GM21576 (cell line): Measurements from ENCODE around the gene MYPN.
"Not testable (repeated sequence)": the region's sequence is repeated elsewhere in the genome, so short reads cannot be mapped to it uniquely, and the experiment has no call there.

Experiments used
- ATAC-seq: cut with Tn5 transposase; IDR thresholded peaks from one replicate; pipeline ENCODE4 v1.9.1; 2021; ENCODE audit warnings: mild to moderate bottlenecking, moderate library complexity; ENCODE audit not compliant: unreplicated experiment

MYPN gene, protein sequence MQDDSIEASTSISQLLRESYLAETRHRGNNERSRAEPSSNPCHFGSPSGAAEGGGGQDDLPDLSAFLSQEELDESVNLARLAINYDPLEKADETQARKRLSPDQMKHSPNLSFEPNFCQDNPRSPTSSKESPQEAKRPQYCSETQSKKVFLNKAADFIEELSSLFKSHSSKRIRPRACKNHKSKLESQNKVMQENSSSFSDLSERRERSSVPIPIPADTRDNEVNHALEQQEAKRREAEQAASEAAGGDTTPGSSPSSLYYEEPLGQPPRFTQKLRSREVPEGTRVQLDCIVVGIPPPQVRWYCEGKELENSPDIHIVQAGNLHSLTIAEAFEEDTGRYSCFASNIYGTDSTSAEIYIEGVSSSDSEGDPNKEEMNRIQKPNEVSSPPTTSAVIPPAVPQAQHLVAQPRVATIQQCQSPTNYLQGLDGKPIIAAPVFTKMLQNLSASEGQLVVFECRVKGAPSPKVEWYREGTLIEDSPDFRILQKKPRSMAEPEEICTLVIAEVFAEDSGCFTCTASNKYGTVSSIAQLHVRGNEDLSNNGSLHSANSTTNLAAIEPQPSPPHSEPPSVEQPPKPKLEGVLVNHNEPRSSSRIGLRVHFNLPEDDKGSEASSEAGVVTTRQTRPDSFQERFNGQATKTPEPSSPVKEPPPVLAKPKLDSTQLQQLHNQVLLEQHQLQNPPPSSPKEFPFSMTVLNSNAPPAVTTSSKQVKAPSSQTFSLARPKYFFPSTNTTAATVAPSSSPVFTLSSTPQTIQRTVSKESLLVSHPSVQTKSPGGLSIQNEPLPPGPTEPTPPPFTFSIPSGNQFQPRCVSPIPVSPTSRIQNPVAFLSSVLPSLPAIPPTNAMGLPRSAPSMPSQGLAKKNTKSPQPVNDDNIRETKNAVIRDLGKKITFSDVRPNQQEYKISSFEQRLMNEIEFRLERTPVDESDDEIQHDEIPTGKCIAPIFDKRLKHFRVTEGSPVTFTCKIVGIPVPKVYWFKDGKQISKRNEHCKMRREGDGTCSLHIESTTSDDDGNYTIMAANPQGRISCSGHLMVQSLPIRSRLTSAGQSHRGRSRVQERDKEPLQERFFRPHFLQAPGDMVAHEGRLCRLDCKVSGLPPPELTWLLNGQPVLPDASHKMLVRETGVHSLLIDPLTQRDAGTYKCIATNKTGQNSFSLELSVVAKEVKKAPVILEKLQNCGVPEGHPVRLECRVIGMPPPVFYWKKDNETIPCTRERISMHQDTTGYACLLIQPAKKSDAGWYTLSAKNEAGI (N-terminal part only)

GRCh38 chr10:68109331-68109730 is at the start of gene MYPN:
MYPN (plus strand) TSS chr10:68109488; CDS start chr10:68121439, 11,951 bp downstream.
- ATAC-seq, result no peak

DNA sequence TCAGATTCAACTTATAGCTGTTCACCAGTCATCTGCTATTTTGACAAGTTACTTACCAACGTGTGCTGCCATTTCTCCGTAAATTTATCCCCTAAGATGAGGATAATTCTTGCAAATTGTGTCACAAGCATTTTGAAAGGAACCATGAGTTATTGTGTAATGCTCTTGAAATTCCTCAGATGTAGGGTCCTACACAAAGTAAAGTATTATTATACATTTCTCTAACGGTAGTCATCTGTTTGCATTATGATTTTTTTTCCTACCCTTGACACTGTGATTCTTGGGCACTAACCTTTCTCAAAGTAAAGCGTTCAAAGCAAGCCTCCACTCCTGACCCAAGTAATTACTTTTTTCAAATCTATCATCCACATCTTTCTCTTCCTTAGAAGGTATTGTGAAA is 42.3 kb upstream of the MYPN start:
- no peak for ATAC-seq

DNA sequence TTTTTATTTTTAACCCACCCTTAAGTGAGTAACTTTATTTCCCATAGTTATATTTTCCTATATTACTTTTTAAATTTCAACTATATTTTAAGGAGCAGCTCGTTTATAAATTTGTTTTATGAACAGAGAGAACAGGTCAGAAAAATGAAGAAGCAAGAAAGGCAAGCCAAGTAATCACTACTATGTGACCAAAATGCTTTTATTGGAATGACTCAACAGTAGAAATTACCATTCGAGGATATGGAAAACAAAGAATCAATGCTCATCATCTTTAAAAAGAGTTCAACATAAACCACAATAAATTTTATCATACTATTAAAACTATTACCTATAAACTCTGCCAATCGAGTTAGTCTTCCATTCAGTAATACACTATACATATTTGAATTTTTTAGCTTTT is 41.8 kb upstream of the MYPN start:
- no peak for ATAC-seq

DNA sequence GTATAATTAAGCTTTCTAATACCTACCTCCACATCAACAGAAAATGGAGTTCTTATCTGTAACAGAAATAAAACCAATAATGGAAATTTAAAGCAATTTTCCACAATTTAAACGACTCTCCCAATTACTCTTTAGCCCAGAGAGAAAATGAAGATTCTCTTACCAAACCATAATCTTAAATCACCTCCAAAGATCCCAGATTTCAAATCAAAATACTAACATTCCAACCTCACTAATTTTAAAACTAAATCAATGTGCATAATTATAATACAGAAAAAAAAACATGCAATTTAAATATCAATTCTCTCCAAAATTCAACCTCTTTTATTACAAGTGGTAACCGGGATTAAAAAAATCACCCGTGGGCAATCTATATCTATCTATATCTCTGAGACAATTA is 35.7 kb upstream of the MYPN start:
- ATAC-seq, result no peak

DNA sequence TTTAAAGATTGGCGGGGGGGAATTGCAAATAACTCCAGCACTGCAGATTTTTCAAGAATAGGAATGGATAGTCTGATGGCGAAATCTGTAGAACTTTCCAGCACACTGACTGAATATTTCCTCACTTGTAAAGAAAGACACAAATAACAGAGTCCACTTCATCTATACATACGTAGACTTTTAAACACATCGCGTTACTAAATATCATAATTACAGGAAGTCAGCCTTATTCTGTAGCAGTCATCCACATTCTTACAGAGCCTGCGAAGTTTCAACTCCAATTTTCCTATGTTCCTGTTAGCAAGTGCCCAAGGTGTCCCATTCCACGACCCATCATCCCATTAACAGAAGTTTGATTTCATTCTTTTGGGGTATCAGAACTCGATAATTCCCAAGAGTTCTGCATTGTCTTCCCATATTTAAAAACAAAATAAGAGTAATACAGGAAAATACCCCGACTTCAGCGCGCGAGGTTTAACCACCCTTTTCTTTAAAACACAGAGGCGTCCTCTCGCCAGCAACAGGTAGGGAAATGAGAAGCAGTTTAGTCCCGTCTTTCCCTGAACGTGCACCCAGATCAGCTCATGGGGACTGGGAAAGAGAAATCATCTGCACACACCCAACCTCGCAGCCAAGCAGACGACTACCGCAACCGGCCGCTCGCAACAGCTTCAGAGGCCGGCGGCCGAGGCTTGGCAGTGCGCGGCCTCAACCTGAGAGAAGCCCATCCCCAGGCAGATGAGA is 35.1 kb upstream of the MYPN start:
- ATAC-seq, result no peak

DNA sequence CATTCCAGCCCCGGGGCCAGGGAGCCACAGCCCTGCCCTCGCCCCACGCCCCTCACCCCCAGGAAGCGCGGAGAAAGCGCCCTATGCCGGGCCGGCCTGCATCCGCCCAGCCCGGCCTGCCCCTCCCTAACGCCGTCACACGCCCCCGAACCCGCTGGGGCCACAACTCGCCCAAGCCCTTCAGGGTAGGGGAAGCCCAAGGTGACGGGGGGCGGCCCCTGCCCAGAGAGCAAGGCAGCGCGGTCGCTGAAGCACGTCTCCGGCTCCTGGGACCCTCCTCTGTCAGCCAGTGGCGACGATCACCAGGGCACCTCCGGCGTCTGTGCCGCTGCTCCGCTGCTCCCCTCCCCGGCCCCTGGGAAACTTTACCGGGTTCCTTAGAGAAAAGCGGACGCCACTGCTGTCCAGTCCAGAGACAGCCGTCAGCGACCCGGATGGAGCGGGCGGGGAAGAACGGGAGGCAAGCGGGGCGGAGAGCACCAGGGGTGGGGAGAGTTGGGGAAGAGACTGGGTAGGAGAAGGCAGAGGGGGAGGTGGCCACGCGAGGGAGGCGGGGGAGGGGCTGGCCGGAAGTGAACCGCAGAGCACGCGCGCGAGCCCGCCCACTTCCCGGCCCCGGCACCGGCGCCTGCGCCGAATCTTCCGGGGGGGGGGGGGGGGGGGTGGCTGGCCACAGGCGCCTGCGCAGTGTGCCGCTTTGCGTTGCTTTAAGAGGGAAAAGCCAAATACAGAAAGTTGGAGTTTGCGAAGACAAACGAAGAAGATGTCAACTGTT is 34.3 kb upstream of the MYPN start, which contains the start of gene HERC4:
HERC4 (minus strand) TSS at position 509 of the 775 bp plus-strand sequence. CDS start 2,175 bp downstream, outside the sequence.
- ATAC-seq, result peak; percentile 89

- no peak for ATAC-seq
Measured at GRCh38 chr10:68075550-68076004, 33.7 kb upstream of the MYPN start.

DNA sequence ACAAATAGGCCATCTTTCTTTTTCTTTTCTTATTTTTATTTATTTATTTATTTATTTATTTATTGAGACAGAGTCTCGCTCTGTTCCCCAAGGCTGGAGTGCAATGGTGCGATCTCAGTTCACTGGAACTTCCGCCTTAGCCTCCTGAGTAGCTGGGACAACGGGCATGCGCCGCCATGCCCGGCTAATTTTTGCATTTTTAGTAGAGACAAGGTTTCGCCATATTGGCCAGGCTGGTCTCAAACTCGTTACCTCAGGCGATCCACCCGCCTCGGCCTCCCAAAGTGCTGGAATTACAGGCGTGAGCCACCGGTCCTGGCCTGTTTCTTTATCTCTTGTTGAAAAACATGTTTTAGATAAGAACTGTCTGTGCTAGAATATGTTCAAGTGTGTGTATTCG is 33.2 kb upstream of the MYPN start:
- not testable (repeated sequence) for ATAC-seq

- ATAC-seq, result no peak
Measured at GRCh38 chr10:68077026-68077425, 32.3 kb upstream of the MYPN start.

GRCh38 chr10:68079434-68079833 is 29.9 kb upstream of the MYPN start:
- ATAC-seq, result no peak

GRCh38 chr10:68080853-68081431 is 28.3 kb upstream of the MYPN start:
- no peak for ATAC-seq

DNA sequence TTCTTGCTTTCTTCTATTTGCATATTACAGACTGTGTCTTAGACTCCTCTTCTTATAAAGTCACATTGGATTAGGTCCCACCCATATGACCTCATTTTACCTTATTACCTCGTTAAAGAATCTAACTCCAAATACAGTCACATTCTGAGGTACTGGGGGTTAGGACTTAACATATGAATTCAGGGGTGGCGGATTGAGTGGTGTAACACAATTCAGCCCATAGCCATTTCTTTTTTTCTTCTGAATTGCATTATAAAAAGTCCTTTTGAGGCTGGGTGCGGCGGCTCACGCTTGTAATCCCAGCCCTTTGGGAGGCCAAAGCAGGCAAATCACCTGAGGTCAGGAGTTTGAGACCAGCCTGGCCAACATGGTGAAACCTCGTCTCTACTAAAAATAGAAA is 27.4 kb upstream of the MYPN start:
- no peak for ATAC-seq

DNA sequence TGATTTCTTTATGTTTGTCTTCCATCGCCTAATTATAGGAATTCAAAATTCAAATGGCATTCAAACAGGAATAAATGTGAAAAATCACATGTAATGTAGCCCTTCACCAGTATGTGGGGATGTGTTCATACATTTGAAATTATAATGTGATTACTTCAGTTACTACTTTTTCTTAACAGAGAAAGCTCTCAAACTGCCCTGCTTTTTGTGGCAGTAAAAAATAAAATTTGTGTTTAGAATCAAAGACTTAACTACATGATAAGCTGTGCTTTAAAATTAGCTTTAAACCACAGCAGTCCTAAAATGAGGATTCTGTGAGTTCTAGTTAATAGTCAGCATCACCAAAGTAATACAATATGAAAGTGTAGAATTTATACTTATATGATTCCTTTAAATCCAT is 26.4 kb upstream of the MYPN start:
- ATAC-seq, result no peak

DNA sequence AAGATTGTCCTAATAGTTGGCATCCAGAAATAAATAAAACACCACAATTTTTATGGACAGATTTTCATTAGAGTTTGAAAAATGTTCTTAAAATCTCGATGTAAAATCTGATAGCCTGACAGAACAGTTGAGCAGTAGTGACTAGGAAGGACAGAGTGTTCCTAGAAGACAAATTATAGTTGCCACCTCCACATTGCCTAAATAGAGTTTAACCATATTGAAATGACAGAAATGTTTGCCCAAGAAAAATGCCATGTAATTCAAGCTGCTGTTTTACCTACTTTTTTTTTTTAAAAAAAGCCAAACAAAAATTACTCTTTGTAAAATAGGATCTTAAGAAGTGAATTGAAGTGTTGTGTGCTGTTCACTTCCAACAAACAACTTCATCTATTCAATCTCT is 25.3 kb upstream of the MYPN start:
- no peak for ATAC-seq

- ATAC-seq, result no peak
Measured at GRCh38 chr10:68084469-68084868, 24.8 kb upstream of the MYPN start.

DNA sequence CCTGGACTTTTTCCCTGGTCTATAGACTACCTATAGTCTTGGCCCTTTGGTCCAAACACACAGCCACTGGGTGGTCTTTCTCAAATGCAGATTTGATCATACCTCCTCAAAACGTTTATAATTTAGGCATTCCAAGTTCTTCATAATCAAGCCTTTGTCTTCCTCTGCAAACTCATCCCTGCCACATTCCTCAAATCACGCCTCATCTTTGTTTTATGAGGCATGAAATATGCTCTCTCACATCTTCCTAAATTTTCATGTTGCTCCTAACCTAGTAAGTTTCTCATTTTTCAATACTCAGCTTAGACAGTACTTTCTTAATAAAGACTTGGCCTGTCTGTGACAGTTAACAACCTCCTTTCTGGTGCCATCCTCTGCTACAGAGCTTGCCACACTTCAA is 23.3 kb upstream of the MYPN start:
- no peak for ATAC-seq

DNA sequence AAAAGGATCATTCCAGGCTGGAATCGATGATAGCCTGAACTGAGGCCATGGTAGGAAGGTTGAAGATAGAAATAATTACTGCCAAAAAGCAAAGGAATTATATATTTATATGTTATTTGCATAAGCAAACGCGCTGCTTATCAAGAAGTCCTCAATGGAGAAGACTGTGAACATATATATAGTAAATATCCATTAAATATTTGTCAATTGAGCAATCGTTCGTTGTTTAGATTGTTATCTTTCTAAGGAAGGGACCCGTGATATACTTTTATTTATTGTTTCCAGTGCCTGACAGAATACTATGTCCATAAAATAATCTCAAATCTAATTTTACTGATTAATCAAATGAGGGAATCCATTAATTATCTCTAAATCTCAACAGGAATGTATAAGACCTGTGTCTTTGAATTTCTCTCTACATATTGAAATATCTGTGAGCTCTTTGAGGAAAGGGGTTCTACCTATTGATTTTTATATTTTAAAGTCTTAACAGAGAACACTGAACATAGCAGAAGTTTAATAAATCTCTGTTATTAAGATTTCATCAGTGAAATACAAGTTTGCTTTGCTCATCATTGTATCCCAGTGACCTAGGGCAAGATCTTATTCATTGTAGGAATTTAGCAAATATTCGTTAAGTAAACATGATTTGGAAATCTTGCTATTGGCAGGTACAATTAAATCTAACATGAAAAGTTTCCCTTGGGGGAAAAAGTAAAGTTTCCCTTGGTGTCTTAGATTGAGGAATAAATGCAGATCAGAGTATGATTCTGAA is 22.2 kb upstream of the MYPN start:
- ATAC-seq, result no peak

- no peak for ATAC-seq
Measured at GRCh38 chr10:68087685-68088401, 21.4 kb upstream of the MYPN start.
